Breast epithelium (tissue), 4 donors: ENCODE data around the gene FLCN. TPM values are rescaled to one million over a fixed set of nuclear protein-coding genes. Genes with fewer than 3 reads are reported as not detected.

Source experiments
- DNase-seq, 2 donors: peaks; one replicate each; pipeline ENCODE4 v3.0.0-alpha.2; 2019; ENCODE audit warnings: low spot score in 2 of 2
- H3K27ac ChIP-seq, 2 donors: fragments of 200-600 bp; sonication (generic) in 1 of 2; one replicate each; pipeline ENCODE4 v1.5.1; 2016 to 2019; ENCODE audit warnings: mild to moderate bottlenecking in 1 of 2
- H3K27me3 ChIP-seq, 2 donors: fragments of 200-600 bp; sonication (generic) in 1 of 2; one replicate each; pipeline versions ENCODE4 v1.5.1 to v1.6.0; 2017 to 2019; ENCODE audit warnings: control low read depth in 1 of 2, mild to moderate bottlenecking in 1 of 2
- H3K36me3 ChIP-seq: fragments of 200-600 bp; one replicate; pipeline ENCODE4 v1.5.1; 2019
- H3K4me1 ChIP-seq, 2 donors: fragments of 200-600 bp; sonication (generic); one replicate each; pipeline ENCODE4 v1.5.1; 2016 to 2019; ENCODE audit warnings: control low read depth in 1 of 2
- H3K4me3 ChIP-seq, 3 donors: fragments of 200-600 bp; sonication (generic); 1 replicate in 2 of 3; 2 replicates in 1 of 3; pipeline ENCODE4 v1.5.1; 2016 to 2019; ENCODE audit warnings: mild to moderate bottlenecking in 3 of 3, moderate library complexity in 2 of 3
- H3K9me3 ChIP-seq, 2 donors: fragments of 200-600 bp; sonication (generic) in 1 of 2; one replicate each; pipeline ENCODE4 v1.5.1; 2016 to 2019; ENCODE audit warnings: control low read depth in 1 of 2
- POLR2A ChIP-seq: fragments of 450-650 bp; IDR thresholded peaks from one replicate; pipeline ENCODE4 v1.6.1; 2016; ENCODE audit warnings: antibody characterized with exemption, mild to moderate bottlenecking, moderate library complexity
- POLR2AphosphoS5 ChIP-seq, 3 donors: sonication (generic); formaldehyde crosslinking; IDR thresholded peaks; one replicate each; pipeline ENCODE4 v1.6.1; 2017; ENCODE audit warnings: antibody characterized with exemption in 3 of 3
- intact Hi-C: fragments of 100-400 bp; cut with DNase I; formaldehyde crosslinking; loops from one replicate; pipeline ENCODE4 v1.15.1; 2023; ENCODE audit warnings: low total_unique reads
- total RNA-seq, 3 donors: library from RNA; depleted of rRNA; stranded (reverse); fragments of >200 nt; gene quantifications; one replicate each; pipeline ENCODE4 v1.1.0, GENCODE V29; 2016
- TF ChIP-seq, protein P1 (sequence below), 3 donors: fragments of 450-650 bp; IDR thresholded peaks; one replicate each; pipeline ENCODE4 v1.5.1; 2016 to 2017; ENCODE audit warnings: antibody characterized with exemption in 3 of 3, mild to moderate bottlenecking in 3 of 3, moderate library complexity in 3 of 3

The FLCN gene
- total RNA-seq, 3 donors from 2014 or later = 39.7 to 61.1 (median 57.0) TPM

DNA sequence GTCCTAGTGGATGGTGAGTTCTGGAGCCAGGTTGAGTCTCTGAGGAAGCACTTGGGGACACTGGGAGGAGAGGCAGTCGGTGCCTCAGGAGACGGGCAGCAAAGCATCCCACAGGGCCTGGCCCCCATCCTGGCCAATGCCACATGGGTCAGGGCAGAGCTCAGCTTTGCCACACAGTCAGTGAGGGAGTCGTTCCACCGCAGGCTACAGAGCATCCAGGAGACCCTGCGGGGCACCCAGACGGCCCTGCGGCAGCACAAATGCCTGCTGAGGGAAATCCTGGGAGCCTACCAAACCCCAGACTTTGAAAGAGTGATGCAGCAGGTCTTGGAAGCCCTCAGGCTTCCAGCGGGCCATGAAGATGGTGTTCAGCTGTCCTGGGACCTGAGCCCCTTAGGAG is 70.5 kb downstream of the FLCN start:
- Histone ChIP-seq H3K9me3 (no peaks in the 10 kb centered on the region), H3K27me3 (no peaks in the 10 kb centered on the region), H3K4me1 (no peaks in the 10 kb centered on the region), H3K36me3 (no peaks in the 10 kb centered on the region), H3K4me3 (no peak overlapping the region), H3K27ac (no peak overlapping the region)
- TF ChIP-seq, protein P1, sequence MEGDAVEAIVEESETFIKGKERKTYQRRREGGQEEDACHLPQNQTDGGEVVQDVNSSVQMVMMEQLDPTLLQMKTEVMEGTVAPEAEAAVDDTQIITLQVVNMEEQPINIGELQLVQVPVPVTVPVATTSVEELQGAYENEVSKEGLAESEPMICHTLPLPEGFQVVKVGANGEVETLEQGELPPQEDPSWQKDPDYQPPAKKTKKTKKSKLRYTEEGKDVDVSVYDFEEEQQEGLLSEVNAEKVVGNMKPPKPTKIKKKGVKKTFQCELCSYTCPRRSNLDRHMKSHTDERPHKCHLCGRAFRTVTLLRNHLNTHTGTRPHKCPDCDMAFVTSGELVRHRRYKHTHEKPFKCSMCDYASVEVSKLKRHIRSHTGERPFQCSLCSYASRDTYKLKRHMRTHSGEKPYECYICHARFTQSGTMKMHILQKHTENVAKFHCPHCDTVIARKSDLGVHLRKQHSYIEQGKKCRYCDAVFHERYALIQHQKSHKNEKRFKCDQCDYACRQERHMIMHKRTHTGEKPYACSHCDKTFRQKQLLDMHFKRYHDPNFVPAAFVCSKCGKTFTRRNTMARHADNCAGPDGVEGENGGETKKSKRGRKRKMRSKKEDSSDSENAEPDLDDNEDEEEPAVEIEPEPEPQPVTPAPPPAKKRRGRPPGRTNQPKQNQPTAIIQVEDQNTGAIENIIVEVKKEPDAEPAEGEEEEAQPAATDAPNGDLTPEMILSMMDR (IDR thresholded peaks at IDR 0.05) = no peak
- no peak for TF ChIP-seq POLR2AphosphoS5 (IDR thresholded peaks at IDR 0.05)
- TF ChIP-seq POLR2A = no peak
- intact Hi-C loops = no loop called here
- DNase-seq = no peak

DNA sequence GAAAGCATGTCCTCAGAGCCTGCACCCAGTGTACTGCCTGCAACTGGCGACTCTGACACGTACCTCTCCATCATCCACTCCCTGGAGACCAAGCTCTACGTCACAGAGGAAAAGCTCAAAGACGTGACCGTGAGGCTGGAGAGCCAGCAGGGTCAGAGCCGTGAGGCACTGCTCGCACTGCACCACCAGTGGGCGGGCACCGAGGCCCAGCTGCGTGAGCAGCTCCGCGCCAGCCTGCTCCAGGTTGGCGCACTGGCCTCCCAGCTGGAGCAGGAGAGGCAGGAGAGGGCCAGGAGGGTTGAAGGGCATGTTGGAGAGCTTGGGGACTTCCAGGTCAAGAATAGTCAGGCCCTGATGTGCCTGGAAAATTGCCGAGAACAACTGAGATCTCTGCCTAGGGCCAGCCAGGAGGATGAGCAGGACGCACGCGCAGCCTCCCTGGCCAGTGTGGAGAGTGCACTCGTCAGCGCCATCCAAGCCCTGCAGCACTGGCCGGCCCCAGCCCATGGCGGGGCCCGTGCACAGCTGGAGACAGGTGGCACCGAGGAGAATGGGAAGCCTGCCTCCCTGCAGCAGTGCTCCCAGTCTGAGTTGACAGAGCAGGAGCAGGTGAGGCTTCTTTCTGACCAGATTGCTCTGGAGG is 71.2 kb downstream of the FLCN start:
- no peaks in the 10 kb centered on the region for H3K36me3 ChIP-seq
- H3K27ac ChIP-seq = no peak overlapping the region
- intact Hi-C loops = no loop called here
- H3K4me1 ChIP-seq = no peaks in the 10 kb centered on the region
- TF ChIP-seq POLR2AphosphoS5 (IDR thresholded peaks at IDR 0.05) (no peak), POLR2A (no peak)
- TF ChIP-seq, protein P1 (IDR thresholded peaks at IDR 0.05) = no peak
- no peak overlapping the region for H3K4me3 ChIP-seq
- DNase-seq = no peak
- no peaks in the 10 kb centered on the region for H3K27me3 ChIP-seq
- H3K9me3 ChIP-seq = no peaks in the 10 kb centered on the region

DNA sequence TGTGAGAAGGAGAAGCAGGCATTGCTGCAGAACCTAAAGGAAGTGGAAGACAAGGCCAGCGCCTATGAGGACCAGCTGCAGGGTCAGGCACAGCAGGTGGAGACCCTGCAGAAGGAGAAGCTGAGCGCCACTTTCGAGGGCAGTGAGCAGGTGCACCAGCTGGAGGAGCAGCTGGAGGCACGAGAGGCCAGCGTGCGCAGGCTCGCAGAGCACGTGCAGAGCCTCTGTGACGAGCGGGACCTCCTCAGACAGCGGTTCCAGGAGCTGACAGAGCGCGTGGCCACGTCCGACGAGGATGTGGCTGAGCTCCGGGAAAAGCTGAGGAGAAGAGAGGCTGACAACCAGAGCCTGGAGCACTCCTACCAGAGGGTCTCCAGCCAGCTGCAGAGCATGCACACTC is 72.3 kb downstream of the FLCN start:
- Histone ChIP-seq H3K4me1 (no peaks in the 10 kb centered on the region), H3K9me3 (no peaks in the 10 kb centered on the region), H3K36me3 (no peaks in the 10 kb centered on the region), H3K27ac (no peak overlapping the region), H3K27me3 (no peaks in the 10 kb centered on the region), H3K4me3 (no peak overlapping the region)
- intact Hi-C loops = no loop called here
- DNase-seq = no peak
- TF ChIP-seq, protein P1 (IDR thresholded peaks at IDR 0.05) = no peak
- TF ChIP-seq POLR2AphosphoS5 (IDR thresholded peaks at IDR 0.05) = no peak
- no peak for TF ChIP-seq POLR2A

DNA sequence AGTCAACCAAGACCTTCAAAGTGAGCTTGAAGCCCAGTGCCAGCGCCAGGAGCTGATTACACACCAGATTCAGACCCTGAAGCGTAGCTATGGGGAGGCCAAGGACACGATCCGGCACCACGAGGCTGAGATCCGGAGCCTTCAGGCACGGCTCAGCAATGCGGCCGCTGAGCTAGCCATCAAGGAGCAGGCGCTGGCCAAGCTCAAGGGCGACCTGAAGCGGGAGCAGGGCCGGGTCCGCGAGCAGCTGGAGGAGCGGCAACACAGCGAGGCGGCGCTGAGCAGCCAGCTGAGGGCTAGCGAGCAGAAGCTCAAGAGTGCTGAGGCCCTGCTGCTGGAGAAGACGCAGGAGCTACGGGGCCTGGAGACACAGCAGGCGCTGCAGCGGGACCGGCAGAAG is 72.8 kb downstream of the FLCN start:
- no peaks in the 10 kb centered on the region for H3K36me3 ChIP-seq
- DNase-seq = no peak
- no peaks in the 10 kb centered on the region for H3K4me1 ChIP-seq
- H3K9me3 ChIP-seq = no peaks in the 10 kb centered on the region
- TF ChIP-seq, protein P1 (IDR thresholded peaks at IDR 0.05) = no peak
- H3K27me3 ChIP-seq = no peaks in the 10 kb centered on the region
- intact Hi-C loops = no loop called here
- no peak overlapping the region for H3K4me3 ChIP-seq
- no peak overlapping the region for H3K27ac ChIP-seq

Other genes with a start within 250 kb of the FLCN start
- 100 to 1,000 TPM in 2 of 3 donors, 10 to 100 TPM in 1; 93.1 to 136 (median 124) TPM for gene MPRIP, start 194.7 kb downstream of the FLCN start, total RNA-seq
- 1 to 10 TPM; 2.9 to 4.0 (median 3.8) TPM for gene PLD6, start 30.8 kb downstream of the FLCN start, total RNA-seq
- 10 to 100 TPM; 59.6 to 61.3 (median 60.6) TPM for gene COPS3, start 44.1 kb upstream of the FLCN start, total RNA-seq
- 1 to 10 TPM; 1.0 to 4.6 (median 2.9) TPM for gene NT5M, start 66.2 kb upstream of the FLCN start, total RNA-seq
- gene MED9, start 239.8 kb upstream of the FLCN start, total RNA-seq = 10 to 100 TPM; 13.4 to 22.5 (median 20.0) TPM